Measurements from ENCODE around the gene TCERG1L.
"Not testable (repeated sequence)": the region's sequence is repeated elsewhere in the genome, so short reads cannot be mapped to it uniquely, and the experiment has no call there.

TCERG1L gene

GRCh38 chr10:131100418-131101410, 210.8 kb downstream of the TCERG1L start:
- not testable (repeated sequence) for H3K27ac Mint-ChIP-seq; H3K4me3 Mint-ChIP-seq; H3K36me3 Mint-ChIP-seq (ENCODE audit: low read depth); H3K9me3 Mint-ChIP-seq; DNase-seq (ENCODE audit: low spot score); H3K27me3 Mint-ChIP-seq (ENCODE audit: low read depth); H3K4me1 Mint-ChIP-seq (ENCODE audit: low read depth)

- H3K4me3 Mint-ChIP-seq = no peak overlapping the region
- no peaks in the 10 kb centered on the region for H3K9me3 Mint-ChIP-seq
- no peaks in the 10 kb centered on the region for H3K4me1 Mint-ChIP-seq (ENCODE audit: low read depth)
- H3K27me3 Mint-ChIP-seq (ENCODE audit: low read depth) = no peaks in the 10 kb centered on the region
- DNase-seq (ENCODE audit: low spot score) = no peak
- H3K27ac Mint-ChIP-seq = no peak overlapping the region
- no peaks in the 10 kb centered on the region for H3K36me3 Mint-ChIP-seq (ENCODE audit: low read depth)
Measured at GRCh38 chr10:131099028-131099726, 212.3 kb downstream of the TCERG1L start.

GRCh38 chr10:131098416-131098952, 213.0 kb downstream of the TCERG1L start:
- H3K4me3 Mint-ChIP-seq = no peak overlapping the region
- H3K27me3 Mint-ChIP-seq (ENCODE audit: low read depth) = no peaks in the 10 kb centered on the region
- no peaks in the 10 kb centered on the region for H3K36me3 Mint-ChIP-seq (ENCODE audit: low read depth)
- DNase-seq (ENCODE audit: low spot score) = no peak
- no peaks in the 10 kb centered on the region for H3K4me1 Mint-ChIP-seq (ENCODE audit: low read depth)
- no peaks in the 10 kb centered on the region for H3K9me3 Mint-ChIP-seq
- no peak overlapping the region for H3K27ac Mint-ChIP-seq

GRCh38 chr10:131096031-131096430, 215.5 kb downstream of the TCERG1L start:
- no peaks in the 10 kb centered on the region for H3K4me1 Mint-ChIP-seq (ENCODE audit: low read depth)
- no peaks in the 10 kb centered on the region for H3K9me3 Mint-ChIP-seq
- no peak overlapping the region for H3K27ac Mint-ChIP-seq
- no peak for DNase-seq (ENCODE audit: low spot score)
- no peak overlapping the region for H3K4me3 Mint-ChIP-seq
- no peaks in the 10 kb centered on the region for H3K36me3 Mint-ChIP-seq (ENCODE audit: low read depth)
- no peaks in the 10 kb centered on the region for H3K27me3 Mint-ChIP-seq (ENCODE audit: low read depth)

GRCh38 chr10:131095313-131095580, 216.3 kb downstream of the TCERG1L start:
- Mint-ChIP-seq H3K36me3 (ENCODE audit: low read depth) (no peaks in the 10 kb centered on the region), H3K4me3 (no peak overlapping the region), H3K27me3 (ENCODE audit: low read depth) (no peaks in the 10 kb centered on the region), H3K27ac (no peak overlapping the region), H3K4me1 (ENCODE audit: low read depth) (no peaks in the 10 kb centered on the region), H3K9me3 (no peaks in the 10 kb centered on the region)
- no peak for DNase-seq (ENCODE audit: low spot score)

GRCh38 chr10:131094527-131095312, 216.8 kb downstream of the TCERG1L start:
- no peaks in the 10 kb centered on the region for H3K9me3 Mint-ChIP-seq
- H3K4me3 Mint-ChIP-seq = no peak overlapping the region
- DNase-seq (ENCODE audit: low spot score) = no peak
- no peak overlapping the region for H3K27ac Mint-ChIP-seq
- H3K27me3 Mint-ChIP-seq (ENCODE audit: low read depth) = no peaks in the 10 kb centered on the region
- no peaks in the 10 kb centered on the region for H3K4me1 Mint-ChIP-seq (ENCODE audit: low read depth)
- H3K36me3 Mint-ChIP-seq (ENCODE audit: low read depth) = no peaks in the 10 kb centered on the region

DNA sequence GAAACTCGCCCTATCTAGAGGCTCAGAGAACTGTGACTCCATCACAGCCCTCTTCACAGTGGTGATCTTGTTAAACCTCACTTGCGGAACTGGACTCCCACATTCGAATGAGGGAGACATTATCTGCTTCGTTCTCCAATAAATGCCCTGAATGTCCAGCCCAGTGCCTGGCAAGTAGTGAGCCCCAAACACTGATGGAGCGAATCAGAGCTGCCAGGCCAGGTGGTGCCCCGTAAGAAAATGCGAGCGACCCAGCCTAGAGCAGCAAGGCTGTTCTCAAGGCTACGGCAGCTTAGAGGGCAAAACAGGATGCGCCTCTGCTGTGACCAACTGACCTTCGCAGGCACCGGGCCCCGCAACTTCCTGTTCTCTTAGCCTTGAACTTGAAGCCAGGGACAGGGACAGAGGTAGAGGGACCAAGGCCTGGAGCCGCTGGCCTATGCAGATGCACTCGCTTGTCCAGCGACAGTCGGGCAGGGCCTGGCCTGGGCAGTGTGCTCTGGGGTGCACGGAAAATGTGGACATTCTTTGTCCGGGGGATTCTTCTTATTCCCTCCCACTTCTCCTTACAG, 217.6 kb downstream of the TCERG1L start:
- Mint-ChIP-seq H3K4me3 (no peak overlapping the region), H3K4me1 (ENCODE audit: low read depth) (no peaks in the 10 kb centered on the region), H3K27me3 (ENCODE audit: low read depth) (no peaks in the 10 kb centered on the region), H3K36me3 (ENCODE audit: low read depth) (no peaks in the 10 kb centered on the region), H3K27ac (no peak overlapping the region), H3K9me3 (no peaks in the 10 kb centered on the region)
- no peak for DNase-seq (ENCODE audit: low spot score)

- H3K4me3 Mint-ChIP-seq = no peak overlapping the region
- no peaks in the 10 kb centered on the region for H3K4me1 Mint-ChIP-seq (ENCODE audit: low read depth)
- no peaks in the 10 kb centered on the region for H3K27me3 Mint-ChIP-seq (ENCODE audit: low read depth)
- H3K9me3 Mint-ChIP-seq = no peaks in the 10 kb centered on the region
- no peaks in the 10 kb centered on the region for H3K36me3 Mint-ChIP-seq (ENCODE audit: low read depth)
- no peak for DNase-seq (ENCODE audit: low spot score)
- no peak overlapping the region for H3K27ac Mint-ChIP-seq
Measured at GRCh38 chr10:131093346-131093745, 218.2 kb downstream of the TCERG1L start.

DNA sequence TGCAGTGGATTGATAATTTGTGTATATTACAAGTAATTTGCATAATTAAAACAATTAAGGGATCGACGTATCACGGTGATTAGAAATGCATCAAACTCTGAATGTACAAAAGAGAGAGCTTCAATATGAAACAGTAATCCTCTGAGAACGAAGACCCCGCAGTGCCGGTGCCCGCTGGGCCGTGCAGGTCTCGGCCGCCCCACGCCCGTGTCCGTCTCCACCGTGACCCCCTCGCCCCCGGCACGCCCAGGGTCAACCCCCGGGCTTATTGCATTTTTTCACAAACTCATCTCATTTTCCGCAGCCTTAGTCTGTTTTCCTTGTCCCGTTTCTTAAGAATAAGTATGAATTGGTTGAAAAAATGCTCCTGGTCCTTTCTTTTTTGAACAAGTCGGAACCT, 218.6 kb downstream of the TCERG1L start:
- Mint-ChIP-seq H3K27ac (no peak overlapping the region), H3K4me3 (no peak overlapping the region), H3K36me3 (ENCODE audit: low read depth) (no peaks in the 10 kb centered on the region), H3K27me3 (ENCODE audit: low read depth) (no peaks in the 10 kb centered on the region), H3K4me1 (ENCODE audit: low read depth) (no peaks in the 10 kb centered on the region), H3K9me3 (no peaks in the 10 kb centered on the region)
- DNase-seq (ENCODE audit: low spot score) = no peak

DNA sequence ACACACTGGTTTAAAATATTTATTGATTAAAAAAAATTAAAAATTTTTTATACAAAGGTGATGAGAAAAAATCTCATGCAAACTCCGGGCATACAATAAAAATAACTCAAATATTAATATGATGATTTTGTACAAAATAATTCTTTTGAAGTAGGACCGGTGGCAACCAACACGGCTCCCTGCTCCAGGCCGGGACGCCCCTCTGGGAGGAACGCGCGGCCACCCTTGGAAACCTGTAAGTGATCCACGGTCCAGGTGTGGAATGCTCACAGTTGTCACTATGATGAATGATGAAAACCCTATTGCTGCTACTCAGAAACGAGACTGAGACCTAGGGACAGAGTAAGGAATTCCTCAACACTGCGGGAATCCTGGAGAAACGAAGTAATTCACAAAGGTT, 219.1 kb downstream of the TCERG1L start:
- Mint-ChIP-seq H3K36me3 (ENCODE audit: low read depth) (no peaks in the 10 kb centered on the region), H3K27ac (no peak overlapping the region), H3K4me3 (no peak overlapping the region), H3K4me1 (ENCODE audit: low read depth) (no peaks in the 10 kb centered on the region), H3K9me3 (no peaks in the 10 kb centered on the region), H3K27me3 (ENCODE audit: low read depth) (no peaks in the 10 kb centered on the region)
- no peak for DNase-seq (ENCODE audit: low spot score)

DNA sequence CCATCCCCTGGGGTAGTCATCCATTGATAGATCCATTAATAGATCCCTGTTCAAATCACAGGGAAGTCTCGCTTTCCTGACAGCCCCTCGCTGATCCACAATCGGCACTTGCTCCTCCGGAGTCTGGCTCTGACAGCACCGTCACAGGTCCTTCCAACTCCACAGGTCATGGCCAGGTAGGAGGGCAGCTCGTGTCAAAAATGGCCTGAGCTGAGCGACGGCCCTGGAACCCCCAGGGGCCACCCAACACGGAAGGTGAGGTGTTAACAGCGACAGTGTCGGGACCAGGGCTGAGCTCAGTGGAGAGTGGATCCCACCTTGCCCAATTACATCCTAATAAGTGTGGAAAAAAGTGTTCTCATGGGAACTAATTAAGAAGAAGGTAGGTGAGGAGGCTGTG, 219.8 kb downstream of the TCERG1L start:
- no peaks in the 10 kb centered on the region for H3K27me3 Mint-ChIP-seq (ENCODE audit: low read depth)
- H3K9me3 Mint-ChIP-seq = no peaks in the 10 kb centered on the region
- DNase-seq (ENCODE audit: low spot score) = no peak
- no peak overlapping the region for H3K27ac Mint-ChIP-seq
- no peaks in the 10 kb centered on the region for H3K4me1 Mint-ChIP-seq (ENCODE audit: low read depth)
- no peaks in the 10 kb centered on the region for H3K36me3 Mint-ChIP-seq (ENCODE audit: low read depth)
- no peak overlapping the region for H3K4me3 Mint-ChIP-seq

DNA sequence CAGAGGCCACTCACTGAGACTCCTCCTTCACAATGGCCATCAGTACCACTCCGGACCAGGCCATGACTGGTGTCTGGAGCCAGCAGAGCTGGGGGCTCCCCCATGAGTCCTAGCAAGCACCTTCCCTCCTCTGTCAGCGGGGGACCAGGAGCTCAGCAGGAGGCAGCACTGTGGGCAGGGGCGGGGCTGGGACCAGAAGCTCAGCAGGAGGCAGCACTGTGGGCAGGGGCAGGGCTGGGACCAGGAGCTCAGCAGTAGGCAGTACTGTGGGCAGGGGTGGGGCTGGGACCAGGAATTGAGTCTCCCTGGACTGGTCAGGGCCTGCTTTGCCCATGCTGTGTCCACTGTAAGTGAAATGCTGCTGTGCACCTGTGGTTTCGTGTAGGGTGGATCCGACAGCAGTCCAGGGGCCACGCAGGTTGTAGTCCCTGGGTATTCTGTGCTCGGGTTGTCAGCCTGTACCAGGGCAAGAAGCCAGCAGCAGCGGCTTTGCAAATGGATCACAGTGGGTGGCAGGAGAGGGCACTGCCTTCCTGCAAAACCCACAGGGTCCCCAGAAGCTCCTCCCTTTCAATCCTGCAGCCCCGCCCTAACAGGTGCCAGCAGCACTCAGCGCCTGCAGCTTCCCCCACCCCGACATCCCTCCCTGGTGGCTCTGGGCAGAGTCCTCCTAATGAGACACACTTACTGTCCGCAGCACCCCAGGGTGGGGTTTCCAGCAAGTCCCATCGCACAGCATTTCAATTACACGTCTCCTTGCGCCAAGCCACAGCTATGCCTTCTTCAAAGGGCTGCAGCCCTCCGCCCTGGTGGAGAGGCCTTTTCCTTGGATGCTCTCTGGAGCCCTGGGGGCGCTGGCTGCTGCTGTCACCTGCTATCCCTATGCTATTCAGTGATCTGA, 220.5 kb downstream of the TCERG1L start:
- H3K9me3 Mint-ChIP-seq = no peaks in the 10 kb centered on the region
- H3K27me3 Mint-ChIP-seq (ENCODE audit: low read depth) = no peaks in the 10 kb centered on the region

DNA sequence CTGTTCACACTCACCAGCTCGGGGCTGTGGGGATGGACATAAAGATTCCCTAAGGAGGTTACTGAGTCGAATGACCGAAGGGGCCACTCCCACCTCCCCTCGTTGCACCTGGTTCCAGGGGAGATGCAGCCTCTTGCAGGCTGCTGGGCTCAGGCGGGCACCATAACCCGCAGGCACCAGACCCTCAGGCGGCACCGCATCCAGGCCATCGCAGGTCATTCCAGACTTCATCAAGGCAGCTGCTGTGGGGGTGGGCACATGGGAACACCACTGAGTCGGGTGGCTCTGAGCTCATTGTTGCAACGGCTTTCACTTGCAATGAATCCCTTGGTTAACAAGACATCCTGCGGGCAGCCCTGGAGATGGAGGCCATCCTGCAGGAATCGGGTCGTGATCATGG, 221.7 kb downstream of the TCERG1L start:
- Mint-ChIP-seq H3K36me3 (ENCODE audit: low read depth) (no peaks in the 10 kb centered on the region), H3K27ac (no peak overlapping the region), H3K9me3 (no peaks in the 10 kb centered on the region), H3K4me3 (no peak overlapping the region), H3K27me3 (ENCODE audit: low read depth) (no peaks in the 10 kb centered on the region), H3K4me1 (ENCODE audit: low read depth) (no peaks in the 10 kb centered on the region)
- no peak for DNase-seq (ENCODE audit: low spot score)

More for the DNA sequence above, 220.5 kb downstream of the TCERG1L start:
- Mint-ChIP-seq H3K4me1 (ENCODE audit: low read depth) (no peaks in the 10 kb centered on the region), H3K36me3 (ENCODE audit: low read depth) (no peaks in the 10 kb centered on the region), H3K27ac (no peak overlapping the region), H3K4me3 (no peak overlapping the region)
- no peak for DNase-seq (ENCODE audit: low spot score)
